Panc1 (cell line): ENCODE results near the gene EEA1. TPM values are rescaled to one million over a fixed set of nuclear protein-coding genes. Genes with fewer than 3 reads are reported as not detected.

Source experiments
- ATAC-seq: fragments of 200-7000 bp; cut with Tn5 transposase; 2 replicates; pipeline ENCODE4 v1.9.1; 2020; ENCODE audit warnings: mild to moderate bottlenecking, moderate library complexity
- BruUV-seq: library from RNA; stranded (reverse); fragments of 400-500 nt; replicated peaks from 2 replicates; lab custom pipeline; 2021; lab: Mats Ljungman, UMichigan
- CTCF ChIA-PET: fragments of 300-600 bp; sonication (Branson Sonifier 250); formaldehyde crosslinking; loops from one replicate; lab custom pipeline; 2022; ENCODE audit warnings: antibody characterized with exemption; lab: Charles Lee
- POLR2A ChIA-PET: fragments of 300-600 bp; sonication (Branson Sonifier 250); formaldehyde crosslinking; loops from one replicate; lab custom pipeline; 2022; ENCODE audit warnings: antibody characterized with exemption; lab: Charles Lee
- DNase-seq: peaks from one replicate; pipeline ENCODE4 v3.0.0-alpha.2; 2010; ENCODE audit warnings: low read depth, low spot score
- H3K27ac ChIP-seq: 2 replicates; pipeline ENCODE4 v1.5.1; 2011; ENCODE audit warnings: mild to moderate bottlenecking, low read length, inconsistent platforms
- H3K27me3 ChIP-seq: fragments of 200-500 bp; sonication (Bioruptor generic); 2 replicates; pipeline ENCODE4 v1.6.0; 2014; ENCODE audit warnings: low read length, inconsistent platforms; ENCODE audit not compliant: control insufficient read depth, insufficient read depth
- H3K36me3 ChIP-seq: fragments of 200-500 bp; sonication (Bioruptor generic); 2 replicates; pipeline ENCODE4 v1.5.1; 2014; ENCODE audit warnings: inconsistent platforms, mild to moderate bottlenecking, low read length, moderate library complexity; ENCODE audit not compliant: control insufficient read depth, insufficient read depth
- H3K4me1 ChIP-seq: 2 replicates; pipeline ENCODE4 v1.5.1; 2011; ENCODE audit warnings: inconsistent platforms, mild to moderate bottlenecking, low read length, moderate library complexity; ENCODE audit not compliant: control insufficient read depth, insufficient read depth
- H3K4me3 ChIP-seq, 2 experiments: 2 replicates each; pipeline ENCODE4 v1.5.1; 2011 to 2012; ENCODE audit warnings: low read depth in 2 of 2, low read length in 2 of 2, mild to moderate bottlenecking in 2 of 2, inconsistent platforms in 1 of 2, moderate library complexity in 1 of 2
- H3K9me3 ChIP-seq: fragments of 200-500 bp; sonication (Bioruptor generic); 2 replicates; pipeline ENCODE4 v1.5.1; 2014; ENCODE audit warnings: low read depth, mild to moderate bottlenecking, inconsistent platforms, low read length, moderate library complexity; ENCODE audit not compliant: control insufficient read depth, insufficient read depth
- POLR2AphosphoS5 ChIP-seq: IDR thresholded peaks from 2 replicates; pipeline ENCODE4 v1.6.1; 2012; ENCODE audit warnings: mild to moderate bottlenecking, low read depth, low read length, moderate library complexity
- SIN3A ChIP-seq: IDR thresholded peaks from 2 replicates; pipeline ENCODE4 v1.6.1; 2012; ENCODE audit warnings: low read depth, mild to moderate bottlenecking, low read length, moderate library complexity, borderline replicate concordance; ENCODE audit not compliant: insufficient read depth
- TCF7L2 ChIP-seq: IDR thresholded peaks from 2 replicates; pipeline ENCODE4 v1.6.1; 2011; ENCODE audit warnings: mild to moderate bottlenecking, low read depth, low read length, inconsistent platforms
- in situ Hi-C: cut with HindIII; loops from 2 replicates; pipeline ENCODE4 v1.10.0; 2016; ENCODE audit warnings: low sequenced_read_pairs, low pct_unique_long_range_greater_than_20kb
- intact Hi-C: fragments of 100-400 bp; cut with micrococcal nuclease; formaldehyde crosslinking; loops from one replicate; pipeline ENCODE4 v1.10.0; 2022; ENCODE audit not compliant: unreplicated experiment
- total RNA-seq: library from RNA; stranded (reverse); gene quantifications from one replicate; pipeline ENCODE4 v1.2.1, GENCODE V29; 2021; ENCODE audit not compliant: unreplicated experiment
- TF ChIP-seq, protein P1 (sequence below): fragments of 450-650 bp; IDR thresholded peaks from 2 replicates; pipeline ENCODE4 v1.5.1; 2017; ENCODE audit warnings: mild to moderate bottlenecking
- TF ChIP-seq, protein P2 (sequence below), 2 experiments: IDR thresholded peaks; 2 replicates each; pipeline ENCODE4 v1.6.1; 2011 to 2012; ENCODE audit warnings: low read depth in 2 of 2, control low read depth in 1 of 2, low read length in 1 of 2, mild to moderate bottlenecking in 1 of 2, moderate library complexity in 1 of 2; ENCODE audit not compliant: insufficient read depth in 1 of 2

The EEA1 gene
- total RNA-seq, 1 experiment from 2014 or later = 15.1 TPM

DNA sequence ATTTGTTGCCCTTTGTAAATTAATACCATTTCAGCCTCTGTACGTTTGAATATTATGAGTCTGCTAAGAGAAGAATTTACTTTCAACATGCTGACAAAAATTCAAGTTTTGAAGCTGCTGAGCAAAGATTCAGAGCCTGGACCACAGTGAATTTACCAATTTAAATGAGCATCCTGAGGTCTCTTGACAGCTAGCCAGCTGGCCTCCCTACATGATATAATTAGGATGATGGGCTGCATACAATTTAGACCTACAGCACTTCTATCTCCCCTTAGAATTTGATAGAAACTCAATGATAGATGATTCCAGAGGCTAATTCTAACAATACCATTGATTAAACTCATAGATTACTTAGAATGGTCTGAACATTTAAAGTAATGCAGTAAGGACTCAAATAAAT lies 10.0 kb upstream of the EEA1 start:
- Histone ChIP-seq H3K9me3 (no peaks in the 10 kb centered on the region), H3K27ac (no peak overlapping the region), H3K4me3 (no peak overlapping the region), H3K4me1 (no peaks in the 10 kb centered on the region), H3K36me3 (no peaks in the 10 kb centered on the region), H3K27me3 (no peaks in the 10 kb centered on the region)
- intact Hi-C loops (no loop called here), in situ Hi-C loops (no loop called here)
- TF ChIP-seq TCF7L2 (no peak), SIN3A (no peak), POLR2AphosphoS5 (no peak)
- TF ChIP-seq, protein P1, sequence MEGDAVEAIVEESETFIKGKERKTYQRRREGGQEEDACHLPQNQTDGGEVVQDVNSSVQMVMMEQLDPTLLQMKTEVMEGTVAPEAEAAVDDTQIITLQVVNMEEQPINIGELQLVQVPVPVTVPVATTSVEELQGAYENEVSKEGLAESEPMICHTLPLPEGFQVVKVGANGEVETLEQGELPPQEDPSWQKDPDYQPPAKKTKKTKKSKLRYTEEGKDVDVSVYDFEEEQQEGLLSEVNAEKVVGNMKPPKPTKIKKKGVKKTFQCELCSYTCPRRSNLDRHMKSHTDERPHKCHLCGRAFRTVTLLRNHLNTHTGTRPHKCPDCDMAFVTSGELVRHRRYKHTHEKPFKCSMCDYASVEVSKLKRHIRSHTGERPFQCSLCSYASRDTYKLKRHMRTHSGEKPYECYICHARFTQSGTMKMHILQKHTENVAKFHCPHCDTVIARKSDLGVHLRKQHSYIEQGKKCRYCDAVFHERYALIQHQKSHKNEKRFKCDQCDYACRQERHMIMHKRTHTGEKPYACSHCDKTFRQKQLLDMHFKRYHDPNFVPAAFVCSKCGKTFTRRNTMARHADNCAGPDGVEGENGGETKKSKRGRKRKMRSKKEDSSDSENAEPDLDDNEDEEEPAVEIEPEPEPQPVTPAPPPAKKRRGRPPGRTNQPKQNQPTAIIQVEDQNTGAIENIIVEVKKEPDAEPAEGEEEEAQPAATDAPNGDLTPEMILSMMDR = no peak
- TF ChIP-seq, protein P2, sequence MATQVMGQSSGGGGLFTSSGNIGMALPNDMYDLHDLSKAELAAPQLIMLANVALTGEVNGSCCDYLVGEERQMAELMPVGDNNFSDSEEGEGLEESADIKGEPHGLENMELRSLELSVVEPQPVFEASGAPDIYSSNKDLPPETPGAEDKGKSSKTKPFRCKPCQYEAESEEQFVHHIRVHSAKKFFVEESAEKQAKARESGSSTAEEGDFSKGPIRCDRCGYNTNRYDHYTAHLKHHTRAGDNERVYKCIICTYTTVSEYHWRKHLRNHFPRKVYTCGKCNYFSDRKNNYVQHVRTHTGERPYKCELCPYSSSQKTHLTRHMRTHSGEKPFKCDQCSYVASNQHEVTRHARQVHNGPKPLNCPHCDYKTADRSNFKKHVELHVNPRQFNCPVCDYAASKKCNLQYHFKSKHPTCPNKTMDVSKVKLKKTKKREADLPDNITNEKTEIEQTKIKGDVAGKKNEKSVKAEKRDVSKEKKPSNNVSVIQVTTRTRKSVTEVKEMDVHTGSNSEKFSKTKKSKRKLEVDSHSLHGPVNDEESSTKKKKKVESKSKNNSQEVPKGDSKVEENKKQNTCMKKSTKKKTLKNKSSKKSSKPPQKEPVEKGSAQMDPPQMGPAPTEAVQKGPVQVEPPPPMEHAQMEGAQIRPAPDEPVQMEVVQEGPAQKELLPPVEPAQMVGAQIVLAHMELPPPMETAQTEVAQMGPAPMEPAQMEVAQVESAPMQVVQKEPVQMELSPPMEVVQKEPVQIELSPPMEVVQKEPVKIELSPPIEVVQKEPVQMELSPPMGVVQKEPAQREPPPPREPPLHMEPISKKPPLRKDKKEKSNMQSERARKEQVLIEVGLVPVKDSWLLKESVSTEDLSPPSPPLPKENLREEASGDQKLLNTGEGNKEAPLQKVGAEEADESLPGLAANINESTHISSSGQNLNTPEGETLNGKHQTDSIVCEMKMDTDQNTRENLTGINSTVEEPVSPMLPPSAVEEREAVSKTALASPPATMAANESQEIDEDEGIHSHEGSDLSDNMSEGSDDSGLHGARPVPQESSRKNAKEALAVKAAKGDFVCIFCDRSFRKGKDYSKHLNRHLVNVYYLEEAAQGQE (IDR thresholded peaks at IDR 0.05; ENCODE audit: insufficient read depth in 1 of 2, low read depth in 2 of 2, low read length in 1 of 2) = no peak
- ATAC-seq (no peak), DNase-seq (no peak)
- no TSS peak for BruUV-seq
- ChIA-PET CTCF (interaction anchor here (0.6 kb wide), 1 partner anchor 481 kb away, joined by 4 read pairs; no protein-coding TSS in a partner anchor), POLR2A (no interaction called here)

DNA sequence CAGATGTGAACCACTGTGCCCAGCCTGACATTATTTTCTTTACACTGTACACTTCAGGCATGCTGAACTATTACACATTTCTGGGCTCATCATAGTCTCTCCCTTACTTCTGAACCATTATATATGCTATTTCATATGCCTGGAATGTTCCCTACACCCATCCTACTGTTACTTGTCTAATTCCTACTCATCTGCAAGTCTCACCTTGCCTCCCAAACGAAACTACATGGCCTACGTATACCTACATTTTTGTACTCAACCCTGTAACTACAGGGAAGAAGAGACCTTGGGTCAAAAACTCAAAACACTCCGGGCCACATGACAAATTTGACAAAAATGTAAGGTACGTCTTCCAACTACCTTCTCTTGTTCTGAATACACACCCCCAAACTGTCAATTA lies 9.5 kb upstream of the EEA1 start:
- Histone ChIP-seq H3K9me3 (no peaks in the 10 kb centered on the region), H3K36me3 (no peaks in the 10 kb centered on the region), H3K27me3 (no peaks in the 10 kb centered on the region), H3K4me1 (no peaks in the 10 kb centered on the region), H3K4me3 (no peak overlapping the region), H3K27ac (no peak overlapping the region)
- no peak for DNase-seq
- in situ Hi-C loops = no loop called here
- ChIA-PET POLR2A (no interaction called here), CTCF (no interaction called here)
- intact Hi-C loops = no loop called here
- ATAC-seq = no peak
- no TSS peak for BruUV-seq
- TF ChIP-seq TCF7L2 = no peak
- no peak for TF ChIP-seq SIN3A
- TF ChIP-seq, protein P2 (IDR thresholded peaks at IDR 0.05; ENCODE audit: insufficient read depth in 1 of 2, low read depth in 2 of 2, low read length in 1 of 2) = no peak
- TF ChIP-seq, protein P1 = no peak
- TF ChIP-seq POLR2AphosphoS5 = no peak
